Coronary artery (tissue), 2 donors: ENCODE measurements around the gene ATP6V1E1.

Experiments
- DNase-seq: peaks from one replicate; pipeline ENCODE4 v3.0.0-alpha.2; 2017; ENCODE audit warnings: low spot score
- H3K27ac ChIP-seq, 2 donors: fragments of 200-600 bp; sonication (generic); one replicate each; pipeline ENCODE4 v1.5.1; 2016 to 2019
- H3K4me3 ChIP-seq: fragments of 200-600 bp; sonication (generic); 2 replicates; pipeline ENCODE4 v1.5.1; 2016; ENCODE audit warnings: mild to moderate bottlenecking, moderate library complexity
- TF ChIP-seq, protein P1 (sequence below): fragments of 200-600 bp; sonication (generic); IDR thresholded peaks from one replicate; pipeline ENCODE4 v1.5.1; 2019; ENCODE audit warnings: antibody characterized with exemption

Gene ATP6V1E1

DNA sequence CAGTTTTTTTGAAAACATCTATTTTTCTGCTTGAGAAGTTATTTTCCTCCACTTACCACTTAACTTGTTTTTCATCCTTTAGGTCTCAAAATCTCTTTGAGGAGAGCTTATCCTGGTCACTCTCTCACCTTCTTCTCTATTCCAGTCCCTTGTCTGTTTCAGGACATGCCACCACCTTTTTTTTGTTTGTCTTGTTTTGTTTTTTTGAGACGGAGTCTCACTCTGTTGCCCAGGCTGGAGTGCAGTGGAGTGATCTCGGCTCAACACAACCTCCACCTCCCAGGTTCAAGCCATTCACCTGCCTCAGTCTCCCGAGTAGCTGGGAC, 5.4 kb upstream of the ATP6V1E1 start:
- Histone ChIP-seq H3K27ac (no peak overlapping the region), H3K4me3 (no peak overlapping the region)
- no peak for DNase-seq
- TF ChIP-seq, protein P1, sequence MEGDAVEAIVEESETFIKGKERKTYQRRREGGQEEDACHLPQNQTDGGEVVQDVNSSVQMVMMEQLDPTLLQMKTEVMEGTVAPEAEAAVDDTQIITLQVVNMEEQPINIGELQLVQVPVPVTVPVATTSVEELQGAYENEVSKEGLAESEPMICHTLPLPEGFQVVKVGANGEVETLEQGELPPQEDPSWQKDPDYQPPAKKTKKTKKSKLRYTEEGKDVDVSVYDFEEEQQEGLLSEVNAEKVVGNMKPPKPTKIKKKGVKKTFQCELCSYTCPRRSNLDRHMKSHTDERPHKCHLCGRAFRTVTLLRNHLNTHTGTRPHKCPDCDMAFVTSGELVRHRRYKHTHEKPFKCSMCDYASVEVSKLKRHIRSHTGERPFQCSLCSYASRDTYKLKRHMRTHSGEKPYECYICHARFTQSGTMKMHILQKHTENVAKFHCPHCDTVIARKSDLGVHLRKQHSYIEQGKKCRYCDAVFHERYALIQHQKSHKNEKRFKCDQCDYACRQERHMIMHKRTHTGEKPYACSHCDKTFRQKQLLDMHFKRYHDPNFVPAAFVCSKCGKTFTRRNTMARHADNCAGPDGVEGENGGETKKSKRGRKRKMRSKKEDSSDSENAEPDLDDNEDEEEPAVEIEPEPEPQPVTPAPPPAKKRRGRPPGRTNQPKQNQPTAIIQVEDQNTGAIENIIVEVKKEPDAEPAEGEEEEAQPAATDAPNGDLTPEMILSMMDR: no peak

DNA sequence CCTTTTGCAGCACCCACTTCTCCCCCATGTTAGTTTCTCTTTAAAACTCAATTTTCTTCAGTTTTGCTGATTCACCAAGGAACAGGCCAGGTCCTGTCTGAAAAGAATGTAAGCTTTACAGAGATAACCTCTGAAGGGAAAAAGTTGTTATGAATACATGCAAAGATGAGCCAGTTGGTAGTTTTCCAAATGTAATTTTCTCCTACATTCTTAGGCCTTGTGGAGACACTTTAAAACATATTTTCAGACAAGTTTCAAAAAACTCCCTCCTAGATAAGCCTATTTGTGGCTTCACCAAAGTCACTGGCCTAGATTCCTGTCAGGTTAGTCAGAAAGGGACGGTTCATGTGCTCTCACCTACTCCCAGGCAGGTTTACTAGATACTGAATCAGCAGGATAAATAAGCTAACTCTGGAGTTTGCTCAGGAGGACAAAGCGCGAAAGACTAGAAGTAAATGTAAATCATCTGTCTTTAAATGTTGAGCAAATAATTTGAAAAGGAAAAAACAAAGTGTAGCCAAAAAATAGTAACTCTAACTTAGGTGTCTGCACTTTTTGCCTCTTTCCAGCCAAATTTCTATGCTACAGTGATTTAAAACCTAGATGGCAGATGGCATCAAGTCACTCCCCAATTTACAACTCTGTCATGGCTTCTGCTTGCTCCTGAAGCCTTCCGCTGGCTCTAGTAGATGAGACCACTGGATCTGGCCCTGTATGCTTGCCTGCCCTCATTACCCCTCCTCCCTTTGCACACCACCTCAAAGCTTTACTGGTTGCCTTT, 4.9 kb upstream of the ATP6V1E1 start:
- DNase-seq: no peak
- Histone ChIP-seq H3K27ac (no peak overlapping the region), H3K4me3 (no peak overlapping the region)
- TF ChIP-seq, protein P1: no peak

DNA sequence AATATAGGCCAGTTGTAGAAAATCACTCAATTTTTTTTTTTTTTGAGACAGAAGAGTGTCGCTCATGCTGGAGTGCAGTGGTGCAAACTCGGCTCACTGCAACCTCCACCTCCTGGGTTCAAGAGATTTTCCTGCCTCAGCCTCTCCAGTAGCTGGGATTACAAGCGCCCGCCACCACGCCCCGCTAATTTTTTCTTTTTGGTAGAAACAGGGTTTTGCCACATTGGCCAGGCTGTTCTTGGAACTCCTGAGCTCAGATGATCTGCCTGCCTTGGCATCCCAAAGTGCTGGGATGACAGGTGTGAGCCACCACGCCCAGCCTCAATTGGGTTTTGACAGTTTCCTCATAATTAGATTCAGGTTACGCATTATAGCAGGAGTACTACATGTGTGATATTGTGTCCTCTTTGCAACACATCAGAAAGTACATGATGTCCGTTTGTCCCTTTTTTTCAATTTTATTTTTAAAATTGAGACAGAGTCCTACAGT, 2.6 kb upstream of the ATP6V1E1 start:
- no peak overlapping the region for H3K4me3 ChIP-seq
- DNase-seq: no peak
- no peak overlapping the region for H3K27ac ChIP-seq
- TF ChIP-seq, protein P1: no peak

DNA sequence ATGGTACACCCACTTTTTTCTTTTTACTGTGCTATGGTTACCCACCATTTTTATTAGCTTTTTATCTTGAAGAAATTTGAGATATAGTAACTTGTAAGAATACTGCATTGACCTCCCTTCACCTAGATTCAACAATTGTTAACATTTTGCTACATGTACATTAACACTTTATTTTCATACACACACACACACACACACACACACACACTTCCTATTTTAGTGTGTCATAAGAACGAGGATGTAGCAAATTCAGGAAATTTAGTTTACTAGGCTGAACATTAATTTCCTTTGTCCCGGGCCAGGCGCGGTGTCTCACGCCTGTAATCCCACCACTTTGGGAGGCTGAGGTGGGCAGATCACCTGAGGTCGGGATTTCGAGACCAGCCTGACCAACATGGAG, 1.1 kb upstream of the ATP6V1E1 start:
- no peak overlapping the region for H3K27ac ChIP-seq
- TF ChIP-seq, protein P1: no peak
- H3K4me3 ChIP-seq: no peak overlapping the region
- DNase-seq: no peak

DNA sequence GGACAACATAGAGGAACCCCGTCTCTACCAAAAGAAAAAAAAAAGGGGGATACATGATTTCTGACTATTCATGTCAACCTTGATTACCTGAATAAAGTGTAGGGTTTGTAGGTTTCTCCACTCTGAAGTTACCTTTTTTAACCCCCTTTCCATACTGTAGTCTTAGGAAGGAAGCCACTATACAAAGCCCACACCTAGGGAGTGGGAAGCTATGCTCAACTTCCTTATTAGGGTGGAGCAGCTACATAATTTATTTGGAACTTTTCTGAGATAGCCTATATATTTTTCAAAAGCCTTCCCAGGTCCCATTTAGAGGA, 582 bp upstream of the ATP6V1E1 start:
- Histone ChIP-seq H3K4me3 (peak overlapping the region; percentile 100), H3K27ac (peak overlapping the region; percentile 74 to 94)
- DNase-seq: no peak
- TF ChIP-seq, protein P1: no peak

DNA sequence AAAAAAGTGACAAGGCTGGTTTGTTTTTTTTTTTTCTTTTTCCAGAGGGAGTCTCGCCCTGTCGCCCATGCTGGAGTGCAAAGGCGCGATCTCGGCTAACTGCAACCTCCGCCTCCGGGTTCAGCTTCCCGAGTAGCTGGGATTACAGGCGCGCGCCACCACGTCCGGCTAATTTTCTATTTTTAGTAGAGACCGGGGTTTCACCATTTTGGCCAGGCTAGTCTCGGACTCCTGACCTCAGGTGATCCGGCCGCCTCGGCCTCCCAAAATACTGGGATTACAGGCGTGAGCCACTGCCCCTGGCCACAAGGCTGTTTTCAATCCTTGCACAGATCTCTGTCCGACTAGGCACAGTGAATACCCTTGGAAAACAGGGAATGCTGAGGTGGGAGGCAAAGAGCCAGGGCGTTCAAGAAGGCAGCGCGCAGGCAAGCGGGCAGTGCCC, 566 bp downstream of the ATP6V1E1 start:
- DNase-seq: no peak
- TF ChIP-seq, protein P1: no peak
- Histone ChIP-seq H3K4me3 (peak overlapping the region; percentile 100), H3K27ac (peak overlapping the region; percentile 74 to 94)

DNA sequence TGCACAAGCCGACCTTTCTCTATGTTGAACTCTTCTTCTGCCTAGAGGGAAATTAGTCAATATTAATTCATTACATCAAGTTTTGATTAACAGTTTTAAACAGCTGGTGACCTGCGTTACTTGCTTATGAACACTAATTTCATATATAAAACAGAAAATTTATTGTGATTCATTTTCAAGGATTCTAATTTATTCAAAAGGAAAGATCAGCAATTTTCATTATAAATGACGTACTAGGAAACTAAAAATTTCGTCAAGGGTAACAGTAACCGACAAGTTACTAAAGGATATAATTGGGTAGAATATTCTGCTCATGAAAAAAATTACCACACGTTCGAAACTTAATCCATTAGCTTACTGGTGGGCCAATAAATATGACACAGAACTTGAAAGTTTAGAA, 15.3 kb downstream of the ATP6V1E1 start:
- no peak overlapping the region for H3K27ac ChIP-seq
- DNase-seq: no peak
- TF ChIP-seq, protein P1: no peak
- no peak overlapping the region for H3K4me3 ChIP-seq
